Stimulated activated memory B cell treated with anti-CD40 and anti-IgM and Interleukin-4, amounts not matched to agents 10 μg/mL and 1 μg/mL and 100 μg/mL, for 72 hours (primary cell): ENCODE results near the gene TMEM95.

ENCODE experiments used
- ATAC-seq: fragments of 150-1000 bp; cut with Tn5 transposase; 2 replicates; pipeline ENCODE4 v1.10.0; 2021
- H3K27ac Mint-ChIP-seq: one replicate; pipeline ENCODE4 v1.8.0; 2022; ENCODE audit warnings: mild to moderate bottlenecking, mixed read lengths
- H3K27me3 Mint-ChIP-seq: one replicate; pipeline ENCODE4 v1.8.0; 2022; ENCODE audit warnings: mixed read lengths
- H3K36me3 Mint-ChIP-seq: one replicate; pipeline ENCODE4 v1.8.0; 2022; ENCODE audit warnings: mixed read lengths
- H3K4me1 Mint-ChIP-seq: one replicate; pipeline ENCODE4 v1.8.0; 2022; ENCODE audit warnings: mixed read lengths
- H3K4me3 Mint-ChIP-seq: one replicate; pipeline ENCODE4 v1.8.0; 2022; ENCODE audit warnings: mild to moderate bottlenecking, moderate library complexity, mixed read lengths
- H3K9me3 Mint-ChIP-seq: one replicate; pipeline ENCODE4 v1.8.0; 2022; ENCODE audit warnings: mixed read lengths

The TMEM95 gene

DNA sequence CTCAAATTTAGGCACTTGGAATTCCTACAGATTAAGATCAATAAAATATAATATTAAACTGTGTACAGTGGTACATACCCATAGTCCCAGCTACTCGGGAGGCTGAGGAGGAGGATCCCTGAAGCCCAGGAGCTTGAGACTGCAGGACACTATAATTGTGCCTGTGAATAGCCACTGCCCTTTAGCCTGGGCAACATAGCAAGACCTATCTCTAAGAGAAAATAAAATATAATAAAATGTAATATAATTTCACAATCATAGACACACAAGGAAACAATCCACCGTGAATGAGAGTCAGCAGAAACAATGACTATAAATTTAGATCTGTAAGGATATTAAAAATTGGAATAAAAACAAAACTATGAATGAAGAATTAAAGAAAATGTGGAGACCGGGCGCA lies 15.9 kb downstream of the TMEM95 start:
- Mint-ChIP-seq H3K27ac (no peak overlapping the region), H3K4me1 (peaks cover 9% of the 10 kb centered on the region), H3K4me3 (no peak overlapping the region), H3K27me3 (peaks cover 38% of the 10 kb centered on the region), H3K9me3 (no peaks in the 10 kb centered on the region), H3K36me3 (no peaks in the 10 kb centered on the region)
- ATAC-seq, result no peak

- H3K27me3 Mint-ChIP-seq, result peaks cover 45% of the 10 kb centered on the region
- no peak overlapping the region for H3K4me3 Mint-ChIP-seq
- ATAC-seq, result no peak
- no peak overlapping the region for H3K27ac Mint-ChIP-seq
- no peaks in the 10 kb centered on the region for H3K4me1 Mint-ChIP-seq
- H3K9me3 Mint-ChIP-seq, result peaks cover 4% of the 10 kb centered on the region
- peaks cover 5% of the 10 kb centered on the region for H3K36me3 Mint-ChIP-seq
Observed at GRCh38 chr17:7374353-7374752, 19.4 kb downstream of the TMEM95 start.

DNA sequence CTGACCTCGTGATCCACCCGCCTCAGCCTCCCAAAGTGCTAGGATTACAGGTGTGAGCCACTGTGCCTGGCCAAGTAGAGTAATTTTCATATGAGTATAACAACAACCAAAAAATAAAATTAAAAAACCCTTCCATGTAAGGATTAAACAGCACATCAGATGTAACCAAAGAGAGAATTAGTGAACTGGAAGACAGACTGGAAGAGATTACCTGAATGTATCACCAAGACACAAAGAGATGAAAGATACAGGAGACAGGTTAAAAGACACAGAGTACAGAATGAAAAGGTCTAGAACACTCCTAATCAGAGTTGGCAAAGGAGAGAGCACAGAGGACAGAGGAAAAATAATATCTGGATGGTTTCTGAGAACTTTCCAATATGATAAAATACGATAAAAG lies 24.2 kb downstream of the TMEM95 start:
- Mint-ChIP-seq H3K4me1 (peaks cover 4% of the 10 kb centered on the region), H3K27me3 (peaks cover 56% of the 10 kb centered on the region)

DNA sequence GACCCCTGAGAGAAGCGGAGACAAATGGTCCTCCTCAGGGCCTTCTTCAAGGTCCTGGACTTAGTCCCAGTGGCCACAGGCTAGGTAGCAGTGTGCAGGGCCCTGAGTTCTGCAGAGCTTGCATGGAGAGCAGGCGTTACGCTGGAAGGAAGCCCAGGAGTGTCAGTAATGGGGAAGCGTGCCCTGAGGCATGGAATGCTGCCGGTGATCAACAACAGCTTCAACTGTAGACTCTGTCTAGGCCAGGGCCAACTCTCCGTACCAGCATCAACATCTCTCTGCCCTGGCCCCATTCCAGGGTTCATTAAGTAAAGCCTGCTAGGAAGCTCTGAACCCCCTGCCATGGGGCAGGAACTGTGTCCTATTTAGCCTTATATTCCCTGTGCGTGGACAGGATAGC lies 25.4 kb downstream of the TMEM95 start:
- ATAC-seq, result no peak
- H3K9me3 Mint-ChIP-seq, result peaks cover 7% of the 10 kb centered on the region
- no peak overlapping the region for H3K27ac Mint-ChIP-seq
- H3K36me3 Mint-ChIP-seq, result peaks cover 7% of the 10 kb centered on the region
- no peak overlapping the region for H3K4me3 Mint-ChIP-seq
- peaks cover 56% of the 10 kb centered on the region for H3K27me3 Mint-ChIP-seq
- H3K4me1 Mint-ChIP-seq, result peaks cover 12% of the 10 kb centered on the region

More for the DNA sequence above, 24.2 kb downstream of the TMEM95 start:
- Mint-ChIP-seq H3K27ac (no peak overlapping the region), H3K36me3 (peaks cover 7% of the 10 kb centered on the region), H3K4me3 (no peak overlapping the region), H3K9me3 (peaks cover 7% of the 10 kb centered on the region)
- no peak for ATAC-seq

DNA sequence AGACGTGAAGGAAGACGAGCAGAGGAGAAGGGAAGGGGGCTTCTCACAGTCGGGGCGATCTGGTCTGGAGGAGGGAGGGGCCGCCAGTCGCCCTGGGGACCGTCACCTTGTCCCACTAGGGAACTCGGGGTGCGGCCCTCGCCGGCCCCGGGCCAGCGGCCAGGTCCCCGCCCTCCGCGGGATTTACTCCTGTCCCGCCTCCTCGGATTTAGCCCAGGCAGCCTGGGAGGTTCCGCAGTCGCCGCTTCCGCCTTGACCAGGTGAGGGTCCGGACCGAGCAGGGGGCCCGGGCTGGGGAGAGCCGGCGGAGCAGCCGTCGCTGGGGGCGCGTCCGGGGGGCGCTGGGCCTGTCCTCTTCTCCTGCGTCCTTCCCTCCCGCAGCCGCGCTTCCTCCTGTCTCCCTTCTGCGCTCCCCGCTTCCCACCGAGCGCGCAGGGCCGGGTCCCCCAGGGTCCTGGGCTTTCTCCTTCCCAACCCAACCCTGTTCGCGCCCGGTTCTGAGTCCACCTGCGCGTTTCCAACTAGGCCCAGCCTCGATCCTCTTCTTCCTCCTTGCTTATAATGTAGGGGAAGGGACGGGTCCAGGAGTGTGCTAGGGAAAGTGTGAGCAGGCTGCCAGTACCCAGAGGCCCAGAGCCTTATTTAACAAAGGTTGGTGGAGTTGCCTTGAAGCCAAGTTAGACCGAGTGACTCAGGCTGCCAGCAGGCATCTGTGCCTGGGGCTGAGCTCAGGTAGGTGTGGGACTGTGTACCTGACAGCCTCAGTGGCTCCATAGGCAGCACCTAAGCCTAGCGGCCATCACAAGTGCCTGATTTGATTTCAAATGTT lies 26.1 kb downstream of the TMEM95 start, which contains the start of gene TNK1:
TNK1 (plus strand) TSS at position 235 of the 829 bp plus-strand sequence. CDS start 1,838 bp downstream, outside the sequence.
- H3K27ac Mint-ChIP-seq, result no peak within 1 kb of the TSS
- peaks cover 12% of the 10 kb centered on the region for H3K4me1 Mint-ChIP-seq
- peaks cover 7% of the 10 kb centered on the region for H3K36me3 Mint-ChIP-seq
- H3K4me3 Mint-ChIP-seq, result no peak within 1 kb of the TSS
- H3K27me3 Mint-ChIP-seq, result peaks cover 56% of the 10 kb centered on the region
- ATAC-seq, result no peak
- H3K9me3 Mint-ChIP-seq, result peaks cover 7% of the 10 kb centered on the region

DNA sequence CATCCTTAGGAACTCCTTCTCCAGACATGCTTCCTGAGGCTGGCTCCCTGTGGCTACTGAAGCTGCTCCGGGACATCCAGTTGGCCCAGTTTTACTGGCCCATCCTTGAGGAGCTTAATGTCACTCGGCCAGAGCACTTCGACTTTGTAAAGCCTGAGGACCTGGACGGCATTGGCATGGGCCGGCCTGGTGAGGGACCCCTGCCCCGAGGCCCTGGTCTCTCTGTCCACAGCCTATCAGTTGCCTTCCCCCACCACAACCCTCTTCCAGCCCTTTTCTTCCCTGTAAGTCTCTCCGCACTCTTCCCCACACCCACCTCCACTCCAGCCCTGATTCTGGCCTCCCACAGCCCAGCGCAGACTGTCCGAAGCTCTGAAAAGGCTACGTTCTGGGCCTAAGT lies 27.9 kb downstream of the TMEM95 start:
- peaks cover 52% of the 10 kb centered on the region for H3K27me3 Mint-ChIP-seq
- H3K4me3 Mint-ChIP-seq, result no peak overlapping the region

GRCh38 chr17:7383371-7383741 lies 28.4 kb downstream of the TMEM95 start:
- Mint-ChIP-seq H3K4me1 (peaks cover 12% of the 10 kb centered on the region), H3K9me3 (peaks cover 7% of the 10 kb centered on the region), H3K4me3 (peak overlapping the region; percentile 56), H3K27me3 (peaks cover 48% of the 10 kb centered on the region), H3K27ac (no peak overlapping the region), H3K36me3 (peaks cover 7% of the 10 kb centered on the region)
- ATAC-seq, result no peak

More for the DNA sequence above, 27.9 kb downstream of the TMEM95 start:
- H3K4me1 Mint-ChIP-seq, result peaks cover 12% of the 10 kb centered on the region
- H3K36me3 Mint-ChIP-seq, result peaks cover 7% of the 10 kb centered on the region
- H3K9me3 Mint-ChIP-seq, result peaks cover 7% of the 10 kb centered on the region
- no peak for ATAC-seq
- no peak overlapping the region for H3K27ac Mint-ChIP-seq

DNA sequence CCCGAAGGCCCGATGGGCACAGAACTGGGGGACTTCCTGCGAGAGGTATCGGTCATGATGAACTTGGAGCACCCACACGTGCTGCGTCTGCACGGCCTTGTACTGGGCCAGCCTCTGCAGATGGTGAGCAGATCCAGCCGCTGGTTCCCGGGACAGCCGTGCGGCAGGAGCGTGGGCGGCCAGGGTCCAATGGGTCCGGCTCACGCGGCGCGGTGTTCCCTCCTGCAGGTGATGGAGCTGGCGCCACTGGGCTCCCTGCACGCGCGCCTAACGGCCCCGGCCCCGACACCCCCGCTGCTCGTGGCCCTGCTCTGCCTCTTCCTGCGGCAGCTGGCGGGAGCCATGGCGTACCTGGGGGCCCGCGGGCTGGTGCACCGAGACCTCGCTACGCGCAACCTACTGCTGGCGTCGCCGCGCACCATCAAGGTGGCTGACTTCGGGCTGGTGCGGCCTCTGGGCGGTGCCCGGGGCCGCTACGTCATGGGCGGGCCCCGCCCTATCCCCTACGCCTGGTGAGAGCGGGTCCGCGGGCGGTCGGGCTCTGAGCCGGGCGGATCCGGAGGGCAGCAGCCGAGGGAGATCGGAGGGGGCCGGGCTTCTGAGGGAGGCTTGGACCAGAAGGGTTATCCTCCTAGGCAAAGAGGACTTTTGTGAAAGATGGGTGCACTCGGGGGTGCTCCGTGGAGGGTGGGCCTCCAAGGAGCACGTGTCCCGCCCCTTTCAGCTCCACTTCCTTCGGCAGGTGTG lies 29.0 kb downstream of the TMEM95 start:
- ATAC-seq, result peak; percentile 97
- H3K4me1 Mint-ChIP-seq, result peaks cover 12% of the 10 kb centered on the region
- H3K4me3 Mint-ChIP-seq, result peak overlapping the region; percentile 79
- H3K27ac Mint-ChIP-seq, result peak overlapping the region; percentile 65
- H3K36me3 Mint-ChIP-seq, result peaks cover 6% of the 10 kb centered on the region
- H3K9me3 Mint-ChIP-seq, result peaks cover 7% of the 10 kb centered on the region
- H3K27me3 Mint-ChIP-seq, result peaks cover 42% of the 10 kb centered on the region

- Mint-ChIP-seq H3K36me3 (peaks cover 3% of the 10 kb centered on the region), H3K4me3 (peak overlapping the region; percentile 79), H3K27ac (peak overlapping the region; percentile 65), H3K9me3 (peaks cover under 1% of the 10 kb centered on the region), H3K4me1 (peaks cover 12% of the 10 kb centered on the region), H3K27me3 (peaks cover 36% of the 10 kb centered on the region)
- no peak for ATAC-seq
Observed at GRCh38 chr17:7384489-7385081, 29.6 kb downstream of the TMEM95 start.

DNA sequence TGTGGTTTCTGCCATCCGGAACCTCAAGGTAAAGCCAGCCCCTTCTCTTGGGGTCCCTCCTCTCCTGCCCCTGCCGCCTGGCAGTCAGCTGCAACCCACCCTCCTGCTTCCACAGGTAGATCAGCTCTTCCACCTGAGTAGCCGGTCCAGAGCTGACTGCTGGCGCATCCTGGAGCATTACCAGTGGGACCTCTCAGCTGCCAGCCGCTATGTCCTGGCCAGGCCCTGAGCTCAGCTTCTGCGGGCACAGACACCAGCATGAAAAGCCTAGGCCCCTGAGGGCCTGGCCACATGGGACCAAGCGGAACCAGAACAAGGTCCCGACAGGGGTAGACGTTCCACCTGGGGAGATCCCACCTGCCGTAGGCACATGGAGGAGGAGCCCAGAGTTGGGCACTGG lies 33.9 kb downstream of the TMEM95 start:
- ATAC-seq, result no peak
- Mint-ChIP-seq H3K27ac (no peak overlapping the region), H3K36me3 (peaks cover 10% of the 10 kb centered on the region), H3K4me3 (no peak overlapping the region), H3K4me1 (peaks cover 21% of the 10 kb centered on the region), H3K9me3 (no peaks in the 10 kb centered on the region), H3K27me3 (no peaks in the 10 kb centered on the region)

- no peak for ATAC-seq
- Mint-ChIP-seq H3K4me1 (peaks cover 19% of the 10 kb centered on the region), H3K36me3 (peaks cover 10% of the 10 kb centered on the region), H3K27me3 (no peaks in the 10 kb centered on the region), H3K4me3 (no peak overlapping the region), H3K9me3 (no peaks in the 10 kb centered on the region), H3K27ac (no peak overlapping the region)
Observed at GRCh38 chr17:7389924-7390910, 35.3 kb downstream of the TMEM95 start.

DNA sequence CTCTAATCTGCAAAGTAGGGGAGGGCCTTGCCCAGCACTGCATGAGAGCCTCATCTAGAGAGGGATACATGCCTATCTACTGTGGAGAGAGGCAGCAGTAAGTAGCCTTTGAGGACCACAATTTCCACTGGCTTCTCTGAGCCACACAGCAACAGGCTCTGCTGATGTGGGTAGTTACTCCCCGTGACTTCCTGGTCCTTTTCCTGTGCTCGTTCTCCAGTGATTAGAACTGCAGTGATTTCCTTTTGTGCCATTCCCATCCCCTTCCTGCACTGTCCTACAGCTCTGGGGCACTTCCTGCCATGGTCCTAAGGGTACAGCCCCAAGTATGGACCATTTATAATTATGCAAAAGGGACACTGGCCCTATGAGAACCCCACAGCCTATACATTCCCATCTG lies 36.4 kb downstream of the TMEM95 start:
- no peak for ATAC-seq
- peaks cover 10% of the 10 kb centered on the region for H3K36me3 Mint-ChIP-seq
- H3K4me3 Mint-ChIP-seq, result no peak overlapping the region
- H3K27me3 Mint-ChIP-seq, result no peaks in the 10 kb centered on the region
- no peaks in the 10 kb centered on the region for H3K9me3 Mint-ChIP-seq
- no peak overlapping the region for H3K27ac Mint-ChIP-seq
- peaks cover 20% of the 10 kb centered on the region for H3K4me1 Mint-ChIP-seq

GRCh38 chr17:7392696-7393612 lies 38.0 kb downstream of the TMEM95 start:
- Mint-ChIP-seq H3K9me3 (no peaks in the 10 kb centered on the region), H3K4me3 (peak overlapping the region; percentile 98), H3K27ac (peak overlapping the region; percentile 80), H3K4me1 (peaks cover 20% of the 10 kb centered on the region), H3K36me3 (peaks cover 10% of the 10 kb centered on the region), H3K27me3 (no peaks in the 10 kb centered on the region)
- ATAC-seq, result no peak
